HG03039 (cell line): ENCODE data around the gene NUP205.
"Not testable (repeated sequence)": the region's sequence is repeated elsewhere in the genome, so short reads cannot be mapped to it uniquely, and the experiment has no call there.

Source experiments
- ATAC-seq: cut with Tn5 transposase; IDR thresholded peaks from one replicate; pipeline ENCODE4 v1.9.1; 2021; ENCODE audit warnings: mild to moderate bottlenecking, moderate library complexity; ENCODE audit not compliant: unreplicated experiment

The NUP205 gene

GRCh38 chr7:135620447-135620846 lies 62.7 kb downstream of the NUP205 start:
- ATAC-seq = no peak

DNA sequence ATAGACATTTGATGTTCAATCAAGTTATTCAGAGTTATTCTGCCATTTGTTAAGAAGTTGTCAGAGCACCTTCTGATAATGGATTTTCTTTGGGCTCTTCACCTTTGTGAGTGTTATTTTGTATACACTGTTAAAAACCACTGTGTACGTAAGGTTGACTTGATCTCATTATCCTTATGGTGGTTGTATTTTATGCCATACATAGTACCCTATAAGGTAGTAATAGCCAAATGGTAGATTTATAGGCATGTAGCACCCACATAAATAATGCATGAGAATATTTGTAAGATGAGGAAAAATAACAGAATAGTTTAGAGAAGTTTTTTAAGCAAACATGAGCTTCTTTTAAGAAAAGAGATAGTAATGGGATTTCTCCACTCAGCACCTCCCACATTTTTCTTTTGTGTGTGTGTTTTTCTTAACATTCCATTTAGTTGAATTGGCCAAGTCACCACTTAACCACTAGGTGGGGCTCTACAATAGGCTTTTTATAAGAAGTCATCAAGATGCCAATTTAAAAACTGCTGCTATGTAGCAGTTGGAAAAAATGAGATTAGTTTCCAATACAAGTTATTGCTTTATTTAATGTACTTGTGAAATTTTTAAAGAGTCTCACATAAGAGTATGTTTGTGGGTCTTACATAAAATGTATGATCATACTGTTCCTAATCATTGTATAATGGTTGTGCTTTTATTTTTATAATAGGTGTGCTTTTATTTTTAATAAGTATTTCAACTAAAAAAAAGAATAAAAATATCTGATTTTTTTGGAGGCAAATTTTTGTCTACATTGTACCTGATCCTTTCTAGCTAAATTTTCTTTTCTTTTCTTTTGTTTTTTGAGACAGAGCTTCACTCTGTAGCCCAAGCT lies 63.5 kb downstream of the NUP205 start:
- ATAC-seq = no peak

GRCh38 chr7:135634191-135634878 lies 76.6 kb downstream of the NUP205 start:
- no peak for ATAC-seq

DNA sequence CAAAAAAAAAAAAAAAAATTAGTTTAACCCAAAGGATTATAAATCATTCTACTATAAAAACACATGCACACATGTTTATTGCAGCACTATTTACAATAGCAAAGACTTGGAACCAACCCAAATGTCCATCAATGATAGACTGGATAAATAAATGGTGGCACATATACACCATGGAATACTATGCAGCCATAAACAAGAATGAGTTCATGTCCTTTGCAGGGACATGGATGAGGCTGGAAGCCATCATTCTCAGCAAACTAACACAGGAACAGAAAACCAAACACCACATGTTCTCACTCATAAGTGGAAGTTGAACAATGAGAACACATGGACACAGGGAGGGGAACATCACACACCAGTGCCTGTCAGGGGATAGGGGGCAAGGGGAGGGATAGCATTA lies 82.0 kb downstream of the NUP205 start:
- ATAC-seq = not testable (repeated sequence)

GRCh38 chr7:135644154-135644553 lies 86.4 kb downstream of the NUP205 start:
- no peak for ATAC-seq

DNA sequence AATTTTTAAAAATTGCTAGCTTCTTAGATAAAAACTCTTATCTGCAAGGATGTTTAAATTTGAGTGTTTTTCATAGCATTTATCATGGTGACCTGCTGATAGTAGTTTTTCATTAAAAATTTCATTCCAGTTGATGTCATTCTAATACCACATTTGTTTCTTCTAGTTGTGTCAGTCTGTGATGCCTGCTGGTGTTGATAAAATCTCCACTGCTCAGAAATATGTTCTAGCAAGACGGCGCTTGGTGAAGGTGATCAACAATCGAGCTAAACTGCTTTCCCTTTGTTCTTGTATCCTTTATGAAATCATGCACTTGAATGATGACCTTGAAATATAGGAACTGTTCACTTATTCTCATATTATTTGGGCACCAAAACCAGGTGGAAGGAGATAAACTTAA lies 87.0 kb downstream of the NUP205 start:
- ATAC-seq = no peak

GRCh38 chr7:135645296-135645904 lies 87.7 kb downstream of the NUP205 start:
- no peak for ATAC-seq

DNA sequence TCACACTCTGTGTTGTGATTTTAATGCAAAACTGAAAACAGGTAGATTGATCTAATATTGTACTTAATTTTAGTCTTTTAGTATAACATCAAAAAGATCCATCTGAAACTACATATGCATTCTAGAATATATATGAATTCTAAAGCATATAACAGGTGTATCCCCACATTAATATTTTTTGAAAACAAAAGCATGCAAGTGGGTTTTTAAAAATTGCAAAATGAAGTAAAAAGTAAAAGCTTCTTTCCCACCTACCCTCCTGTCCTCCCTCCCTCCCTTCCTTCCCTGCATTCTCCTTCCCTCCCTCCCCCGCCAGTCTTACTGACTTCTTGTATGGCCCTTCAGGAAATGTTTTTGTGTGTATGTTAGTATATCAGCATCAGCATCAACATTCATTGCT lies 90.0 kb downstream of the NUP205 start:
- no peak for ATAC-seq

DNA sequence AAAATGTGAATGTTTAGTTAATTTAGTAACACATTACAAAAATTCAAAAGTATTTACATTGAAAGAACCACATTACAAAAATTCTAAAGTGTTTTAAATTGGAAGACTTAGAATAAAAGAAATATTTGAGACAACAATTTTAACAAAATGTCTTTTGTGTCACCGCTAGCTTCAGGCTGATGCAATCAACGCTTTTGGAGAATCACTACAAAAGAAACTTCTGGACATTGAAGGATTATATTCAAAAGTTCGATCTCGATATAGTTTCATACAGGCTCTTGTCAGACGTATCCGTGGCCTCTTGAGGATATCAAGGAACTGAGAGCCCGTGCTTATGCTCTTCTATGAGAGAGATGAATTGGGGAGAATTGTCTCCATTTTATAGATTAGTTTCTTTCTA lies 90.5 kb downstream of the NUP205 start:
- no peak for ATAC-seq

DNA sequence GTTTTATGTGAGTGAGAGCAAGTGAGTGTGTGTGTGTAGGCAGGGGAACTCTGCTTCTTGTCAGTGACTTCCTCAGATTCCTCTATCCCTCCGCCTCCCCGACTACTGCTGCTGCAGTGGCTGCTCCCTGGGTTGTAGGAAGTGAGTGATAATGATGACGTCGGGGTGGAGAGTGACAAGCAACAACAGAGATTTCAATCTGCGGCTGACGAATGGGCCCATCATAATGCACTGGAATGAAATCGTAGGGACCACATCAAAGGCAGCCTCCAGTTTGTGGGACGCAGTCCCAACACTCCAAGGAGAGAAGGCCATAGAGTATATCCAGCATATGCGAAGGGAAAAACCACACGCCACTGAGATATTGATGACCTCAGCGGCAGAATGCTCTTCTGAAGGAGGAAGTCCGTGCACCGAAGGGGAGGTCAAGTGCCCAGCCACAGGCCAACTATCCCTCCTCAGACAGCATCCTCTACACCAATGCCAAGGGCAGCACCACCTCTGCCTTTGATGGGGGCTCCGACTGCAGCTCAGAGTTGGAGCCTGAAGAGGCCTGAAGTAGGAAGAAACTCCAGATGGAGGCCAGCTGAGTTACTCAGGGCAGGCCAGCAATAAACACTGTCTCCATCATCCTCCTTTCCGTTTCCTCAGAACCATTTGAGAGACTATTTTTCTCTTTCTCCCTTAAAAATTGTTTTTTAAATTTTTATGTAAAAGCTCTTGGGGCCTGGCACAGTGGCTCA lies 93.3 kb downstream of the NUP205 start:
- ATAC-seq = no peak

- no peak for ATAC-seq
These were observed 95.8 kb downstream of the NUP205 start for GRCh38 chr7:135653340-135654080.

GRCh38 chr7:135658564-135658963 lies 100.8 kb downstream of the NUP205 start:
- ATAC-seq = no peak

GRCh38 chr7:135659159-135659846 lies 101.6 kb downstream of the NUP205 start:
- ATAC-seq = no peak

GRCh38 chr7:135661311-135662122 lies 103.8 kb downstream of the NUP205 start:
- no peak for ATAC-seq

DNA sequence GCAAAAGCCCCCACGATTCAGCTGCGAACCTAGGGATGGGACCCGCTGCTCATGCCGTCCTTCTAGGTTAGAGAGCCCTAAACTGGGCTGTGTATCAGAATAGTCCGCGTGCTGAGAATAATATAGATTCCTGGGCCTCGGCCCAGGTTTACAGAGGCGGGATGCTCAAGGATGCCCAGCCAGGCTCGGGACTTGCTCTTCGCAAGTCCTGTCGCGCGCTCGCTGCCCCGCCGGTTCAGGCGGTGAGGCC lies 104.3 kb downstream of the NUP205 start:
- ATAC-seq = no peak

GRCh38 chr7:135662373-135663114 lies 104.8 kb downstream of the NUP205 start, which contains the start of gene STMP1:
Gene STMP1 (plus strand): TSS chr7:135662514.
- peak; percentile 93 for ATAC-seq

DNA sequence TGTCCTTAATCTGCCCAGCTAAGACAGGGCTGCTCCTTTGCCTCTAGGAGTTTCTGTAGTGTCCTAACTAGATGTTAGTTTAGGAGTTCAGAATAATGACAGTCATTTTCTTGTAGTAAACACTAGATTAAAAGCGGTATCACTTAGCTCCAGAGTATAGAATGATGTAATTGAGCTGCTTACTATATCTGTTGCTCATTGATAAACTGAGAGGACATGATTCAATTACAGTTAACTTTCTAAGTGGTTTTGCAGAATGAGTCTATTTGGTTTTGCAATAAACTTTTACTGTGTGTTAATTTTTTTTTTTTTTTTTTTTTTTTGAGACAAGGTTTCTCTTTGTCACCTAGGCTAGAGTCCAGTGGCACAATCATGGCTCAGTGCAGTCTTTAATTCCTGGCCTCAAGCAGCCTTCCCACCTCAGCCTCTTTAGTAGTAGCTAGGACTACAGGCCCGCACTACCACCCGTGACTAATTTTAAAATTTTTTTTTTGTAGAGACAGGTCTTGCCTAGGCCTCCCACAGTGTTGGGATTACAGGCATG lies 106.4 kb downstream of the NUP205 start:
- ATAC-seq = no peak

GRCh38 chr7:135665042-135665441 lies 107.3 kb downstream of the NUP205 start:
- no peak for ATAC-seq
